SK-N-SH (cell line): ENCODE data around the gene LAMP2. TPM values are rescaled to one million over a fixed set of nuclear protein-coding genes. Genes with fewer than 3 reads are reported as not detected.
A peak's percentile ranks its signal among the peaks of the same experiment; 100 is the strongest.
"Not testable (repeated sequence)": the region's sequence is repeated elsewhere in the genome, so short reads cannot be mapped to it uniquely, and the experiment has no call there.

Source experiments
- CTCF ChIA-PET: fragments of 300-600, 350-600 bp; formaldehyde crosslinking; extraction: SDS; loops from one replicate; lab custom pipeline; 2021; lab: Yijun Ruan, JAX
- POLR2A ChIA-PET: fragments of 350-600 bp; sonication (Branson Sonifier 250); formaldehyde crosslinking; extraction: SDS; loops from one replicate; lab custom pipeline; 2020; ENCODE audit warnings: antibody characterized with exemption, inconsistent platforms; lab: Yijun Ruan, JAX
- DNase-seq: peaks from one replicate; pipeline ENCODE4 v3.0.0; 2012
- H2AFZ ChIP-seq: fragments of 200-600 bp; sonication (generic); 2 replicates; pipeline ENCODE4 v1.8.1; 2016; ENCODE audit warnings: antibody characterized with exemption, mild to moderate bottlenecking, low read depth
- H3F3A ChIP-seq: fragments of 200-600 bp; sonication (generic); replicated peaks from 2 replicates; pipeline ENCODE3; 2016; ENCODE audit warnings: antibody characterized with exemption, mild to moderate bottlenecking; ENCODE audit not compliant: insufficient read depth
- H3K27ac ChIP-seq, 2 experiments: fragments of 200-500 bp in 1 of 2; fragments of 200-600 bp in 1 of 2; sonication (Bioruptor generic) in 1 of 2; sonication (generic), shearing (Covaris generic) in 1 of 2; 2 replicates each; pipeline versions ENCODE4 v1.5.1 to v1.6.1; 2014 to 2016; ENCODE audit warnings: low read depth in 2 of 2, inconsistent platforms in 1 of 2, low read length in 1 of 2, mild to moderate bottlenecking in 1 of 2, mixed read lengths in 1 of 2
- H3K27me3 ChIP-seq: fragments of 200-600 bp; sonication (generic), shearing (Covaris generic); 2 replicates; pipeline ENCODE4 v1.6.1; 2016; ENCODE audit warnings: mixed run types; ENCODE audit not compliant: insufficient read depth
- H3K36me3 ChIP-seq, 2 experiments: fragments of 200-500 bp in 1 of 2; fragments of 200-600 bp in 1 of 2; sonication (Bioruptor generic) in 1 of 2; sonication (generic) in 1 of 2; replicated peaks in 1 of 2; 2 replicates each; pipeline versions ENCODE3 to v1.5.1; 2014 to 2016; ENCODE audit warnings: low read length in 1 of 2, mild to moderate bottlenecking in 1 of 2; ENCODE audit not compliant: insufficient read depth in 2 of 2, control insufficient read depth in 1 of 2
- H3K4me1 ChIP-seq, 2 experiments: fragments of 200-500 bp in 1 of 2; fragments of 200-600 bp in 1 of 2; sonication (Bioruptor generic) in 1 of 2; sonication (generic), shearing (Covaris generic) in 1 of 2; 2 replicates each; pipeline versions ENCODE4 v1.5.1 to v1.6.1; 2014 to 2016; ENCODE audit warnings: low read depth in 1 of 2, low read length in 1 of 2, mixed run types in 1 of 2; ENCODE audit not compliant: insufficient read depth in 2 of 2, control insufficient read depth in 1 of 2
- H3K4me2 ChIP-seq: fragments of 200-600 bp; sonication (generic), shearing (Covaris generic); 2 replicates; pipeline ENCODE4 v1.6.1; 2017; ENCODE audit warnings: mixed run types
- H3K4me3 ChIP-seq, 2 experiments: fragments of 200-500 bp in 1 of 2; fragments of 200-600 bp in 1 of 2; sonication (Bioruptor generic) in 1 of 2; sonication (generic), shearing (Covaris generic) in 1 of 2; 2 replicates each; pipeline versions ENCODE4 v1.5.1 to v1.8.1; 2014 to 2016; ENCODE audit warnings: low read depth in 2 of 2, inconsistent platforms in 1 of 2, low read length in 1 of 2, mild to moderate bottlenecking in 1 of 2, mixed read lengths in 1 of 2, moderate library complexity in 1 of 2
- H3K79me2 ChIP-seq: fragments of 200-600 bp; sonication (generic); 2 replicates; pipeline ENCODE4 v1.8.1; 2017; ENCODE audit warnings: mild to moderate bottlenecking; ENCODE audit not compliant: insufficient read depth
- H3K9ac ChIP-seq: fragments of 200-600 bp; sonication (generic); 2 replicates; pipeline ENCODE4 v1.6.1; 2017; ENCODE audit warnings: mixed run types
- H3K9me2 ChIP-seq: fragments of 200-600 bp; sonication (generic); 2 replicates; pipeline ENCODE4 v1.6.1; 2017; ENCODE audit warnings: mixed run types
- H3K9me3 ChIP-seq: fragments of 200-600 bp; sonication (generic); 2 replicates; pipeline ENCODE4 v1.6.1; 2017; ENCODE audit warnings: mixed run types, mild to moderate bottlenecking, moderate library complexity
- H4K20me1 ChIP-seq: fragments of 200-600 bp; sonication (generic); 2 replicates; pipeline ENCODE4 v1.6.1; 2017; ENCODE audit warnings: mild to moderate bottlenecking, mixed run types; ENCODE audit not compliant: insufficient read depth
- CTCF ChIP-seq: fragments of 200-600 bp; sonication (generic); IDR thresholded peaks from 2 replicates; pipeline ENCODE4 v1.6.1; 2017; ENCODE audit warnings: antibody characterized with exemption, mild to moderate bottlenecking, moderate library complexity
- FOXJ3 ChIP-seq: sonication (generic); formaldehyde crosslinking; IDR thresholded peaks from 2 replicates; pipeline ENCODE4 v1.5.1; 2020; ENCODE audit warnings: mild to moderate bottlenecking, missing genetic modification reagents
- GATA2 ChIP-seq: sonication (generic); formaldehyde crosslinking; IDR thresholded peaks from 2 replicates; pipeline ENCODE4 v1.5.0; 2020; ENCODE audit warnings: mild to moderate bottlenecking, missing genetic modification reagents
- MEF2A ChIP-seq: IDR thresholded peaks from 2 replicates; pipeline ENCODE4 v1.4.0; 2012; ENCODE audit warnings: low read depth, borderline replicate concordance
- POLR2AphosphoS5 ChIP-seq: IDR thresholded peaks from 2 replicates; pipeline ENCODE4 v1.6.1; 2012; ENCODE audit warnings: low read depth, low read length
- RAD21 ChIP-seq: IDR thresholded peaks from 2 replicates; pipeline ENCODE4 v1.6.1; 2012; ENCODE audit warnings: mild to moderate bottlenecking, low read length
- RCOR1 ChIP-seq: fragments of 150-350 bp; IDR thresholded peaks from 2 replicates; pipeline ENCODE4 v1.6.1; 2017; ENCODE audit warnings: antibody characterized with exemption, low read length
- RXRA ChIP-seq: IDR thresholded peaks from 2 replicates; pipeline ENCODE4 v1.4.0; 2012; ENCODE audit warnings: low read depth, mild to moderate bottlenecking, borderline replicate concordance
- SIN3A ChIP-seq: IDR thresholded peaks from 2 replicates; pipeline ENCODE4 v1.6.1; 2012; ENCODE audit warnings: low read depth, mild to moderate bottlenecking, low read length, moderate library complexity, borderline replicate concordance
- USF1 ChIP-seq: IDR thresholded peaks from 2 replicates; pipeline ENCODE4 v1.4.0; 2012; ENCODE audit warnings: low read depth, borderline replicate concordance
- USF2 ChIP-seq: fragments of 150-350 bp; IDR thresholded peaks from 2 replicates; pipeline ENCODE4 v1.6.1; 2017; ENCODE audit warnings: antibody characterized with exemption, low read length, low read depth, borderline replicate concordance
- YY1 ChIP-seq: IDR thresholded peaks from 2 replicates; pipeline ENCODE4 v1.4.0; 2012; ENCODE audit warnings: low read depth, mild to moderate bottlenecking
- ZBTB33 ChIP-seq: IDR thresholded peaks from 2 replicates; pipeline ENCODE4 v1.4.0; 2012; ENCODE audit warnings: low read depth, borderline replicate concordance
- WGBS: methylation state at CpG from one replicate; pipeline ENCODE4 v1.1.6; 2017; ENCODE audit warnings: low lambda C conversion rate; 5-methylcytosine and 5-hydroxymethylcytosine counted together
- polyA plus RNA-seq, 3 experiments: library from polyadenylated mRNA; depleted of rRNA; stranded (reverse); fragments of >200 nt; gene quantifications; 2 replicates each; pipeline ENCODE4 v1.2.3, GENCODE V29; 2012

The LAMP2 gene
- polyA plus RNA-seq, 1 of the 3 experiments (the other 2 are of a cell fraction), result 108 TPM

GRCh38 chrX:120469657-120470056, 561 bp upstream of the LAMP2 start:
- WGBS, result 28% methylated on average over 5 of the region's 5 CpGs
- ChIA-PET POLR2A (interaction anchor here (1.2 to 1.6 kb wide), 2 partner anchors 16 to 17 kb away, joined by 6 to 7 read pairs; no protein-coding TSS in a partner anchor), CTCF (interaction anchor here (1.3 to 1.5 kb wide), 2 partner anchors 19 to 104 kb away, joined by 3 read pairs; no protein-coding TSS in a partner anchor)
- H3K4me3 ChIP-seq, result peak overlapping the region in 1 of 2 experiments; percentile 97; a peak in 1 of 4 replicates
- H3K4me2 ChIP-seq, H3K27me3 ChIP-seq, H3K27ac ChIP-seq, DNase-seq, H3K36me3 ChIP-seq, H3K9ac ChIP-seq, H3K9me2 ChIP-seq, H3K9me3 ChIP-seq, H3K4me1 ChIP-seq, H3F3A ChIP-seq: not testable (repeated sequence)
- peak overlapping the region; percentile 48; the same call in 1 of the 2 replicates for H2AFZ ChIP-seq
- peaks cover 43% of the 10 kb centered on the region for H3K79me2 ChIP-seq
- peaks cover 10% of the 10 kb centered on the region; the same call in 1 of the 2 replicates for H4K20me1 ChIP-seq

GRCh38 chrX:120468479-120468824, 644 bp downstream of the LAMP2 start:
- Histone ChIP-seq H3K9ac (peak overlapping the region; percentile 97), H3K4me3 (peak overlapping the region; percentile 80 to 97), H2AFZ (peak overlapping the region; percentile 85; the same call in 1 of the 2 replicates), H3K27me3 (no peaks in the 10 kb centered on the region)
- ChIA-PET CTCF (interaction anchor here (0.9 to 1.5 kb wide), 4 partner anchors 16 to 103 kb away, joined by 3 read pairs; no protein-coding TSS in a partner anchor), POLR2A (interaction anchor here (1.0 to 1.6 kb wide), 4 partner anchors 16 to 159 kb away, joined by 3 to 7 read pairs (median 5); partner anchors contain the start of gene MCTS1)
- TF ChIP-seq USF2, result no peak
- TF ChIP-seq YY1, result no peak; the same call in 1 of the 2 replicates
- no peak for TF ChIP-seq FOXJ3
- TF ChIP-seq RCOR1, result no peak
- no peak for TF ChIP-seq RXRA
- no peak for TF ChIP-seq CTCF
- TF ChIP-seq ZBTB33, result no peak
- TF ChIP-seq POLR2AphosphoS5, result no peak
- TF ChIP-seq USF1, result no peak
- no peak for TF ChIP-seq RAD21
- no peak for TF ChIP-seq GATA2 (CRISPR knock-in tag)
- no peak for TF ChIP-seq SIN3A
- TF ChIP-seq MEF2A, result no peak
- TF ChIP-seq, all 33 proteins: peak for 0
- peak overlapping the region; percentile 77 to 90 for H3K27ac ChIP-seq
- H3K9me2 ChIP-seq, result no peaks in the 10 kb centered on the region
- H3K9me3 ChIP-seq, result no peaks in the 10 kb centered on the region
- H3K36me3 ChIP-seq, result no peaks in the 10 kb centered on the region
- peaks cover 5 to 6% of the 10 kb centered on the region in 2 experiments; a peak in 2 of 4 replicates for H3K4me1 ChIP-seq
- H4K20me1 ChIP-seq, result peaks cover 18% of the 10 kb centered on the region; the same call in 1 of the 2 replicates
- no peaks in the 10 kb centered on the region for H3F3A ChIP-seq
- peak overlapping the region; percentile 90 for H3K4me2 ChIP-seq
- WGBS, result 18% methylated on average over 2 of the region's 2 CpGs
- no peak for DNase-seq
- peaks cover 55% of the 10 kb centered on the region for H3K79me2 ChIP-seq
